Measurements from ENCODE around the gene MYLK.

MYLK gene

GRCh38 chr3:123818921-123819429 lies 65.2 kb downstream of the MYLK start:
- no peak overlapping the region for H3K4ac ChIP-seq (ENCODE audit: low read depth, low read length)
- H3K27ac ChIP-seq (ENCODE audit: low read depth, low read length), result no peak overlapping the region
- peaks cover 3% of the 10 kb centered on the region for H3K4me1 ChIP-seq (ENCODE audit: control insufficient read depth, low read depth, low read length)
- H2BK120ac ChIP-seq (ENCODE audit: low read depth, low read length), result no peak overlapping the region
- H2BK5ac ChIP-seq (ENCODE audit: low read length), result no peak overlapping the region
- no peak overlapping the region for H4K5ac ChIP-seq (ENCODE audit: low read length)
- H3K56ac ChIP-seq (ENCODE audit: low read length), result no peak overlapping the region
- no peak overlapping the region for H3K23ac ChIP-seq (ENCODE audit: low read length)
- no peak overlapping the region for H3K9ac ChIP-seq (ENCODE audit: low read length)
- H3K36me3 ChIP-seq (ENCODE audit: control insufficient read depth, insufficient read depth, low read length), result no peaks in the 10 kb centered on the region
- no peaks in the 10 kb centered on the region for H3K79me1 ChIP-seq (ENCODE audit: low read length)
- H2BK15ac ChIP-seq (replicated peaks; ENCODE audit: low read depth), result no peak overlapping the region
- H3K18ac ChIP-seq (ENCODE audit: low read length), result no peak overlapping the region
- H3K79me2 ChIP-seq (ENCODE audit: control insufficient read depth, insufficient read depth, low read length), result no peaks in the 10 kb centered on the region
- no peak overlapping the region for H3K4me3 ChIP-seq (ENCODE audit: low read length)
- H2AK5ac ChIP-seq (ENCODE audit: low read length), result no peak overlapping the region
- no peaks in the 10 kb centered on the region for H3K27me3 ChIP-seq (ENCODE audit: insufficient read depth, low read length, poor library complexity)
- WGBS (ENCODE audit: extremely low coverage, insufficient coverage, low lambda C conversion rate), result no CpG with 5 or more reads among the region's 2 CpGs
- no peak overlapping the region for H3K4me2 ChIP-seq (ENCODE audit: low read length)
- DNase-seq, result peak; percentile 19
- H4K8ac ChIP-seq (ENCODE audit: low read depth, low read length), result no peak overlapping the region

- Histone ChIP-seq H3K79me1 (ENCODE audit: low read length) (no peaks in the 10 kb centered on the region), H4K5ac (ENCODE audit: low read length) (no peak overlapping the region), H3K27ac (ENCODE audit: low read depth, low read length) (no peak overlapping the region), H3K9ac (ENCODE audit: low read length) (no peak overlapping the region), H3K23ac (ENCODE audit: low read length) (no peak overlapping the region), H3K4me1 (ENCODE audit: control insufficient read depth, low read depth, low read length) (peaks cover 3% of the 10 kb centered on the region), H3K27me3 (ENCODE audit: insufficient read depth, low read length, poor library complexity) (no peaks in the 10 kb centered on the region), H3K4ac (ENCODE audit: low read depth, low read length) (no peak overlapping the region), H2AK5ac (ENCODE audit: low read length) (no peak overlapping the region), H3K4me2 (ENCODE audit: low read length) (no peak overlapping the region), H3K36me3 (ENCODE audit: control insufficient read depth, insufficient read depth, low read length) (no peaks in the 10 kb centered on the region), H3K4me3 (ENCODE audit: low read length) (no peak overlapping the region), H2BK5ac (ENCODE audit: low read length) (no peak overlapping the region), H2BK15ac (replicated peaks; ENCODE audit: low read depth) (no peak overlapping the region), H3K56ac (ENCODE audit: low read length) (no peak overlapping the region), H3K79me2 (ENCODE audit: control insufficient read depth, insufficient read depth, low read length) (no peaks in the 10 kb centered on the region), H2BK120ac (ENCODE audit: low read depth, low read length) (no peak overlapping the region), H4K8ac (ENCODE audit: low read depth, low read length) (no peak overlapping the region), H3K18ac (ENCODE audit: low read length) (no peak overlapping the region)
- DNase-seq, result no peak
- WGBS (ENCODE audit: extremely low coverage, insufficient coverage, low lambda C conversion rate), result no CpG with 5 or more reads among the region's 5 CpGs
Observed at GRCh38 chr3:123818324-123818920, 65.7 kb downstream of the MYLK start.

- no peak overlapping the region for H3K18ac ChIP-seq (ENCODE audit: low read length)
- H3K4me3 ChIP-seq (ENCODE audit: low read length), result no peak overlapping the region
- H3K79me2 ChIP-seq (ENCODE audit: control insufficient read depth, insufficient read depth, low read length), result no peaks in the 10 kb centered on the region
- no peak overlapping the region for H3K4me2 ChIP-seq (ENCODE audit: low read length)
- H2BK15ac ChIP-seq (replicated peaks; ENCODE audit: low read depth), result no peak overlapping the region
- no peak overlapping the region for H3K56ac ChIP-seq (ENCODE audit: low read length)
- H3K79me1 ChIP-seq (ENCODE audit: low read length), result no peaks in the 10 kb centered on the region
- no peak overlapping the region for H3K4ac ChIP-seq (ENCODE audit: low read depth, low read length)
- no peak overlapping the region for H3K23ac ChIP-seq (ENCODE audit: low read length)
- no peak overlapping the region for H4K8ac ChIP-seq (ENCODE audit: low read depth, low read length)
- peaks cover 3% of the 10 kb centered on the region for H3K4me1 ChIP-seq (ENCODE audit: control insufficient read depth, low read depth, low read length)
- DNase-seq, result no peak
- no CpG with 5 or more reads among the region's 4 CpGs for WGBS (ENCODE audit: extremely low coverage, insufficient coverage, low lambda C conversion rate)
- H4K5ac ChIP-seq (ENCODE audit: low read length), result no peak overlapping the region
- H2BK120ac ChIP-seq (ENCODE audit: low read depth, low read length), result no peak overlapping the region
- H3K36me3 ChIP-seq (ENCODE audit: control insufficient read depth, insufficient read depth, low read length), result no peaks in the 10 kb centered on the region
- H2BK5ac ChIP-seq (ENCODE audit: low read length), result no peak overlapping the region
- no peaks in the 10 kb centered on the region for H3K27me3 ChIP-seq (ENCODE audit: insufficient read depth, low read length, poor library complexity)
- H2AK5ac ChIP-seq (ENCODE audit: low read length), result no peak overlapping the region
- H3K9ac ChIP-seq (ENCODE audit: low read length), result no peak overlapping the region
- no peak overlapping the region for H3K27ac ChIP-seq (ENCODE audit: low read depth, low read length)
Observed at GRCh38 chr3:123817413-123817812, 66.7 kb downstream of the MYLK start.

GRCh38 chr3:123816673-123817207 lies 67.4 kb downstream of the MYLK start:
- H4K5ac ChIP-seq (ENCODE audit: low read length), result no peak overlapping the region
- no CpG with 5 or more reads among the region's 5 CpGs for WGBS (ENCODE audit: extremely low coverage, insufficient coverage, low lambda C conversion rate)
- H3K4me2 ChIP-seq (ENCODE audit: low read length), result no peak overlapping the region
- H3K18ac ChIP-seq (ENCODE audit: low read length), result no peak overlapping the region
- H3K27me3 ChIP-seq (ENCODE audit: insufficient read depth, low read length, poor library complexity), result no peaks in the 10 kb centered on the region
- H3K4me3 ChIP-seq (ENCODE audit: low read length), result no peak overlapping the region
- H3K79me1 ChIP-seq (ENCODE audit: low read length), result no peaks in the 10 kb centered on the region
- no peak overlapping the region for H3K9ac ChIP-seq (ENCODE audit: low read length)
- no peak overlapping the region for H2BK5ac ChIP-seq (ENCODE audit: low read length)
- H3K36me3 ChIP-seq (ENCODE audit: control insufficient read depth, insufficient read depth, low read length), result no peaks in the 10 kb centered on the region
- H3K56ac ChIP-seq (ENCODE audit: low read length), result no peak overlapping the region
- no peak overlapping the region for H2BK120ac ChIP-seq (ENCODE audit: low read depth, low read length)
- H3K27ac ChIP-seq (ENCODE audit: low read depth, low read length), result no peak overlapping the region
- no peak overlapping the region for H2AK5ac ChIP-seq (ENCODE audit: low read length)
- no peak for DNase-seq
- H2BK15ac ChIP-seq (replicated peaks; ENCODE audit: low read depth), result no peak overlapping the region
- no peak overlapping the region for H3K4ac ChIP-seq (ENCODE audit: low read depth, low read length)
- no peak overlapping the region for H3K23ac ChIP-seq (ENCODE audit: low read length)
- no peak overlapping the region for H4K8ac ChIP-seq (ENCODE audit: low read depth, low read length)
- peaks cover 3% of the 10 kb centered on the region for H3K4me1 ChIP-seq (ENCODE audit: control insufficient read depth, low read depth, low read length)
- H3K79me2 ChIP-seq (ENCODE audit: control insufficient read depth, insufficient read depth, low read length), result no peaks in the 10 kb centered on the region

- Histone ChIP-seq H2BK120ac (ENCODE audit: low read depth, low read length) (no peak overlapping the region), H3K4me1 (ENCODE audit: control insufficient read depth, low read depth, low read length) (peaks cover 3% of the 10 kb centered on the region), H3K56ac (ENCODE audit: low read length) (no peak overlapping the region), H2BK5ac (ENCODE audit: low read length) (no peak overlapping the region), H3K18ac (ENCODE audit: low read length) (no peak overlapping the region), H3K36me3 (ENCODE audit: control insufficient read depth, insufficient read depth, low read length) (no peaks in the 10 kb centered on the region), H3K27ac (ENCODE audit: low read depth, low read length) (no peak overlapping the region), H3K27me3 (ENCODE audit: insufficient read depth, low read length, poor library complexity) (no peaks in the 10 kb centered on the region), H3K79me1 (ENCODE audit: low read length) (no peaks in the 10 kb centered on the region), H3K79me2 (ENCODE audit: control insufficient read depth, insufficient read depth, low read length) (no peaks in the 10 kb centered on the region), H3K4me3 (ENCODE audit: low read length) (no peak overlapping the region), H3K4ac (ENCODE audit: low read depth, low read length) (no peak overlapping the region), H3K9ac (ENCODE audit: low read length) (no peak overlapping the region), H4K5ac (ENCODE audit: low read length) (no peak overlapping the region), H2BK15ac (replicated peaks; ENCODE audit: low read depth) (no peak overlapping the region), H4K8ac (ENCODE audit: low read depth, low read length) (no peak overlapping the region), H3K23ac (ENCODE audit: low read length) (no peak overlapping the region), H2AK5ac (ENCODE audit: low read length) (no peak overlapping the region), H3K4me2 (ENCODE audit: low read length) (no peak overlapping the region)
- no CpG with 5 or more reads among the region's 1 CpG for WGBS (ENCODE audit: extremely low coverage, insufficient coverage, low lambda C conversion rate)
- DNase-seq, result no peak
Observed at GRCh38 chr3:123815981-123816380, 68.2 kb downstream of the MYLK start.

GRCh38 chr3:123813876-123814275 lies 70.3 kb downstream of the MYLK start:
- Histone ChIP-seq H2BK15ac (replicated peaks; ENCODE audit: low read depth) (no peak overlapping the region), H3K56ac (ENCODE audit: low read length) (no peak overlapping the region), H2AK5ac (ENCODE audit: low read length) (no peak overlapping the region), H2BK120ac (ENCODE audit: low read depth, low read length) (no peak overlapping the region), H3K79me2 (ENCODE audit: control insufficient read depth, insufficient read depth, low read length) (no peaks in the 10 kb centered on the region), H4K5ac (ENCODE audit: low read length) (no peak overlapping the region), H3K9ac (ENCODE audit: low read length) (no peak overlapping the region), H4K8ac (ENCODE audit: low read depth, low read length) (no peak overlapping the region), H3K4ac (ENCODE audit: low read depth, low read length) (no peak overlapping the region), H3K79me1 (ENCODE audit: low read length) (no peaks in the 10 kb centered on the region), H3K36me3 (ENCODE audit: control insufficient read depth, insufficient read depth, low read length) (no peaks in the 10 kb centered on the region), H2BK5ac (ENCODE audit: low read length) (no peak overlapping the region), H3K23ac (ENCODE audit: low read length) (no peak overlapping the region), H3K4me3 (ENCODE audit: low read length) (no peak overlapping the region), H3K27ac (ENCODE audit: low read depth, low read length) (no peak overlapping the region), H3K4me2 (ENCODE audit: low read length) (no peak overlapping the region), H3K27me3 (ENCODE audit: insufficient read depth, low read length, poor library complexity) (no peaks in the 10 kb centered on the region), H3K4me1 (ENCODE audit: control insufficient read depth, low read depth, low read length) (peaks cover 1% of the 10 kb centered on the region), H3K18ac (ENCODE audit: low read length) (no peak overlapping the region)
- no peak for DNase-seq
- no CpG with 5 or more reads among the region's 4 CpGs for WGBS (ENCODE audit: extremely low coverage, insufficient coverage, low lambda C conversion rate)
